ENCODE results near the gene CTNS.

DNA sequence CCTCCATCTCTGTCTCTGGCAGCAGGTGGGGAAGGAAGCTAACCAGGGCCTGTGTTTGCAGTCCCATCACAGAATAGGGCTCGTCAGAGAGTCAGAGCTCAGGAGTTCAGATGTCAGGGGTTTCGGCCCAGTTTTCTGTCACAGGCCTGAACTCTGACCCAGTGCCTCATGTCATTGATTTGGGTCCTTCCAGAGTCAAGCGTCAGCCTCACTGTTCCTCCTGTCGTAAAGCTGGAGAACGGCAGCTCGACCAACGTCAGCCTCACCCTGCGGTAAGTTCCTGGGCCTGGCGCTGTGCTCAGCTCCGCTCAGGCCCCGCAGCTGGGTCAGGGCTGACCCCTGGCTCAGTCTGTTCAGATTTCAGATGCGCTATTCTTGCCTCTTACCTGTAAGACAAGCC, 10.7 kb downstream of the CTNS start:
- TF ChIP-seq CBX3 (IDR thresholded peaks at IDR 0.05; ENCODE audit: low read depth) (no peak), JUND (IDR thresholded peaks at IDR 0.05) (no peak)
- TF ChIP-seq, protein P1, sequence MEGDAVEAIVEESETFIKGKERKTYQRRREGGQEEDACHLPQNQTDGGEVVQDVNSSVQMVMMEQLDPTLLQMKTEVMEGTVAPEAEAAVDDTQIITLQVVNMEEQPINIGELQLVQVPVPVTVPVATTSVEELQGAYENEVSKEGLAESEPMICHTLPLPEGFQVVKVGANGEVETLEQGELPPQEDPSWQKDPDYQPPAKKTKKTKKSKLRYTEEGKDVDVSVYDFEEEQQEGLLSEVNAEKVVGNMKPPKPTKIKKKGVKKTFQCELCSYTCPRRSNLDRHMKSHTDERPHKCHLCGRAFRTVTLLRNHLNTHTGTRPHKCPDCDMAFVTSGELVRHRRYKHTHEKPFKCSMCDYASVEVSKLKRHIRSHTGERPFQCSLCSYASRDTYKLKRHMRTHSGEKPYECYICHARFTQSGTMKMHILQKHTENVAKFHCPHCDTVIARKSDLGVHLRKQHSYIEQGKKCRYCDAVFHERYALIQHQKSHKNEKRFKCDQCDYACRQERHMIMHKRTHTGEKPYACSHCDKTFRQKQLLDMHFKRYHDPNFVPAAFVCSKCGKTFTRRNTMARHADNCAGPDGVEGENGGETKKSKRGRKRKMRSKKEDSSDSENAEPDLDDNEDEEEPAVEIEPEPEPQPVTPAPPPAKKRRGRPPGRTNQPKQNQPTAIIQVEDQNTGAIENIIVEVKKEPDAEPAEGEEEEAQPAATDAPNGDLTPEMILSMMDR (IDR thresholded peaks at IDR 0.05 in 2 of 3, conservative IDR thresholded peaks at IDR 0.05 in 1 of 3; ENCODE audit: borderline replicate concordance in 1 of 3, insufficient read depth in 1 of 3, low read depth in 2 of 3, low read length in 2 of 3) = no peak

All from HCT116 (cell line).